Neuronal stem cell (in vitro differentiated cells): ENCODE data around the gene HSPA4L.

Source experiments
- DNase-seq: peaks from one replicate; pipeline ENCODE4 v3.0.0-alpha.2; 2013; ENCODE audit warnings: low spot score
- H2AFZ ChIP-seq: one replicate; pipeline ENCODE4 v1.6.1; 2013; ENCODE audit warnings: mild to moderate bottlenecking, low read length, inconsistent platforms
- H2AK5ac ChIP-seq: 2 replicates; pipeline ENCODE4 v1.6.1; 2013; ENCODE audit warnings: low read depth, mild to moderate bottlenecking, inconsistent platforms, low read length, moderate library complexity, mixed read lengths
- H2BK120ac ChIP-seq: 2 replicates; pipeline ENCODE4 v1.6.1; 2013; ENCODE audit warnings: low read depth, mild to moderate bottlenecking, inconsistent platforms, low read length, moderate library complexity, mixed read lengths
- H2BK12ac ChIP-seq: one replicate; pipeline ENCODE4 v1.6.1; 2013; ENCODE audit warnings: low read length, inconsistent platforms
- H2BK15ac ChIP-seq: 2 replicates; pipeline ENCODE4 v1.6.1; 2013; ENCODE audit warnings: mild to moderate bottlenecking, low read length, inconsistent platforms, mixed read lengths
- H2BK5ac ChIP-seq: one replicate; pipeline ENCODE4 v1.6.1; 2013; ENCODE audit warnings: inconsistent platforms, mild to moderate bottlenecking, low read length, moderate library complexity
- H3K14ac ChIP-seq: one replicate; pipeline ENCODE4 v1.6.1; 2013; ENCODE audit warnings: low read length, inconsistent platforms
- H3K18ac ChIP-seq: 2 replicates; pipeline ENCODE4 v1.6.1; 2013; ENCODE audit warnings: low read length, inconsistent platforms
- H3K23ac ChIP-seq: 2 replicates; pipeline ENCODE4 v1.6.1; 2013; ENCODE audit warnings: low read depth, mild to moderate bottlenecking, mixed read lengths, low read length, inconsistent platforms; ENCODE audit not compliant: poor library complexity
- H3K27ac ChIP-seq: replicated peaks from 3 replicates; pipeline ENCODE4 v1.5.1; 2013; ENCODE audit warnings: low read length, inconsistent platforms
- H3K27me3 ChIP-seq, 3 experiments: 2 replicates each; pipeline ENCODE4 v1.6.1; 2013; ENCODE audit warnings: low read length in 3 of 3, mild to moderate bottlenecking in 2 of 3, inconsistent platforms in 1 of 3, low read depth in 1 of 3, mixed read lengths in 1 of 3, moderate library complexity in 1 of 3; ENCODE audit not compliant: control insufficient read depth in 3 of 3, insufficient read depth in 3 of 3
- H3K36me3 ChIP-seq, 2 donors: replicated peaks in 1 of 2; 2 replicates each; pipeline ENCODE4 v1.6.1; 2013; ENCODE audit warnings: low read length in 2 of 2; ENCODE audit not compliant: control insufficient read depth in 2 of 2, insufficient read depth in 2 of 2
- H3K4ac ChIP-seq: 2 replicates; pipeline ENCODE4 v1.6.1; 2013; ENCODE audit warnings: inconsistent platforms, mild to moderate bottlenecking, low read length, moderate library complexity
- H3K4me1 ChIP-seq, 2 donors: 1 replicate in 1 of 2; 2 replicates in 1 of 2; pipeline ENCODE4 v1.6.1; 2013; ENCODE audit warnings: low read length in 2 of 2, low read depth in 1 of 2; ENCODE audit not compliant: control insufficient read depth in 2 of 2, insufficient read depth in 1 of 2
- H3K4me2 ChIP-seq: one replicate; pipeline ENCODE4 v1.6.1; 2013; ENCODE audit warnings: mild to moderate bottlenecking, low read length, inconsistent platforms; ENCODE audit not compliant: insufficient read depth, poor library complexity, severe bottlenecking
- H3K4me3 ChIP-seq, 2 donors: 2 replicates each; pipeline ENCODE4 v1.5.1; 2013; ENCODE audit warnings: low read length in 2 of 2, mild to moderate bottlenecking in 2 of 2, inconsistent platforms in 1 of 2, moderate library complexity in 1 of 2
- H3K79me1 ChIP-seq: one replicate; pipeline ENCODE4 v1.6.1; 2013; ENCODE audit warnings: low read depth, mild to moderate bottlenecking, inconsistent platforms, low read length, moderate library complexity
- H3K9ac ChIP-seq: one replicate; pipeline ENCODE4 v1.6.1; 2013; ENCODE audit warnings: mild to moderate bottlenecking, low read depth, low read length, inconsistent platforms; ENCODE audit not compliant: poor library complexity
- H3K9me3 ChIP-seq, 2 donors: replicated peaks in 1 of 2; 2 replicates each; pipeline versions ENCODE3 to v1.6.1; 2013; ENCODE audit warnings: low read length in 2 of 2, mild to moderate bottlenecking in 2 of 2, inconsistent platforms in 1 of 2, low read depth in 1 of 2, mixed read lengths in 1 of 2, moderate library complexity in 1 of 2; ENCODE audit not compliant: control insufficient read depth in 2 of 2, insufficient read depth in 1 of 2
- H4K8ac ChIP-seq: one replicate; pipeline ENCODE4 v1.6.1; 2013; ENCODE audit warnings: low read depth, mild to moderate bottlenecking, inconsistent platforms, low read length, moderate library complexity
- H4K91ac ChIP-seq: one replicate; pipeline ENCODE4 v1.6.1; 2013; ENCODE audit warnings: low read length, low read depth, mild to moderate bottlenecking, inconsistent platforms; ENCODE audit not compliant: poor library complexity
- WGBS, 2 donors: extraction: QIAGEN DNeasy Blood & Tissue Kit; methylation state at CpG; one replicate each; pipeline ENCODE4 v1.1.7; 2013; ENCODE audit warnings: missing lambda C conversion rate in 2 of 2, mixed read lengths in 1 of 2; ENCODE audit not compliant: insufficient read length in 2 of 2, insufficient replicate concordance in 1 of 2; ENCODE audit errors: extremely low coverage in 2 of 2; 5-methylcytosine and 5-hydroxymethylcytosine counted together

The HSPA4L gene

GRCh38 chr4:127828121-127828520 lies 46.0 kb downstream of the HSPA4L start:
- Histone ChIP-seq H2BK15ac (no peak overlapping the region), H3K4me3 (no peak overlapping the region), H4K8ac (no peak overlapping the region), H3K23ac (no peak overlapping the region), H3K14ac (no peak overlapping the region), H2BK120ac (no peak overlapping the region), H3K36me3 (peaks cover 0 to 75% of the 10 kb centered on the region in 2 donors), H3K4me2 (no peak overlapping the region), H3K4me1 (no peaks in the 10 kb centered on the region), H3K9ac (no peak overlapping the region), H2BK5ac (no peak overlapping the region), H3K79me1 (no peaks in the 10 kb centered on the region), H3K9me3 (no peaks in the 10 kb centered on the region), H2BK12ac (no peak overlapping the region), H2AFZ (no peak overlapping the region), H2AK5ac (no peak overlapping the region), H3K27me3 (no peaks in the 10 kb centered on the region), H3K18ac (no peak overlapping the region), H4K91ac (no peak overlapping the region), H3K4ac (no peak overlapping the region), H3K27ac (no peak overlapping the region)
- no peak for DNase-seq
- WGBS, 2 donors: no CpG with 5 or more reads among the region's 2 CpGs

DNA sequence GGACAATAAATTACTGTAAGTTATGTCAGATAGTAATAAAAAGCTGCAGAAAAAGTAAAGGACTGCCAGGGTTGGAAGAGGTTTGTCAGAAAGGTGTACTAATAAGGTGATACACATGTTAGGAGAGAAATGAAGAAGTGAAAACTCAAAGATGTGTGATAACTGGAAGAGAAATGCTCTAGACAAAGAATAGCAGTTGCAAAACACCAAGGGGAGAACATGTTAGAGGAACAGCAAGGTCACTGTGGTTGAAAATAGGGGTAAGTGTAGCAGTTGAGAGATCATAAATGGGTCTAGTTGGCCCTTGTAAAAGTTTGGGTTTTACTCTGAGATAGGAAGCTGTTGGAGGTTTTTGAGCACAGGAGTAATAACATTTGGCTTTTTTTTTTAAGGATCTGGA lies 46.9 kb downstream of the HSPA4L start:
- Histone ChIP-seq H3K9me3 (no peaks in the 10 kb centered on the region), H3K79me1 (no peaks in the 10 kb centered on the region), H4K91ac (no peak overlapping the region), H3K4me1 (no peaks in the 10 kb centered on the region), H3K4me2 (no peak overlapping the region), H2AK5ac (no peak overlapping the region), H2AFZ (no peak overlapping the region), H3K23ac (no peak overlapping the region), H2BK12ac (no peak overlapping the region), H3K4me3 (no peak overlapping the region), H3K14ac (no peak overlapping the region), H3K27ac (no peak overlapping the region), H3K4ac (no peak overlapping the region), H2BK5ac (no peak overlapping the region), H3K9ac (no peak overlapping the region), H2BK15ac (no peak overlapping the region), H3K18ac (no peak overlapping the region), H3K36me3 (peaks cover 0 to 75% of the 10 kb centered on the region in 2 donors), H3K27me3 (no peaks in the 10 kb centered on the region), H4K8ac (no peak overlapping the region), H2BK120ac (no peak overlapping the region)
- DNase-seq: no peak

DNA sequence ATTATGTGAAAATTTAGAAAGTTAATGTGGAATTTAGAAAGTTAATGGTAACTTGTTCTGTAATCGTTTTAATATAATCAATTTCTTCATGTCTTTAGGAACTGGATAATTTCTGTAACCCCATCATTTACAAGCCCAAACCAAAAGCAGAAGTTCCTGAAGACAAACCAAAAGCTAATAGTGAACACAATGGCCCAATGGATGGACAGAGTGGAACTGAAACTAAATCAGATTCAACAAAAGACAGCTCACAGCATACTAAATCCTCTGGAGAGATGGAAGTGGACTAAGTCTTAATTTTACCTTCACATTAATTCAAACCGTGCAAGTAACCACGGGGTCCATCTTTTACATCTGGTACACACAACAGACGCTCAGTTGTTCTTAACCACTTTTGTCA lies 50.5 kb downstream of the HSPA4L start:
- Histone ChIP-seq H3K4me1 (no peaks in the 10 kb centered on the region), H3K23ac (no peak overlapping the region), H3K36me3 (peaks cover 0 to 67% of the 10 kb centered on the region in 2 donors), H2AK5ac (no peak overlapping the region), H3K79me1 (no peaks in the 10 kb centered on the region), H3K27me3 (no peaks in the 10 kb centered on the region), H2AFZ (no peak overlapping the region), H3K14ac (no peak overlapping the region), H2BK15ac (no peak overlapping the region), H3K4ac (no peak overlapping the region), H4K91ac (no peak overlapping the region), H3K9me3 (no peaks in the 10 kb centered on the region), H4K8ac (no peak overlapping the region), H3K4me2 (no peak overlapping the region), H3K27ac (no peak overlapping the region), H3K18ac (no peak overlapping the region), H3K4me3 (no peak overlapping the region), H2BK5ac (no peak overlapping the region), H2BK120ac (no peak overlapping the region), H2BK12ac (no peak overlapping the region), H3K9ac (no peak overlapping the region)
- 100% methylated on average over 1 of the region's 4 CpGs; no CpG with 5 or more reads in 1 of the 2 donors for WGBS, 2 donors
- no peak for DNase-seq

- H2AFZ ChIP-seq: no peak overlapping the region
- no peak overlapping the region for H3K9ac ChIP-seq
- H3K4me3 ChIP-seq: no peak overlapping the region
- H3K27me3 ChIP-seq: no peaks in the 10 kb centered on the region
- peaks cover 2% of the 10 kb centered on the region for H3K79me1 ChIP-seq
- peaks cover 0 to 31% of the 10 kb centered on the region in 2 donors for H3K9me3 ChIP-seq
- WGBS, 2 donors: no CpG with 5 or more reads among the region's 12 CpGs
- no peak overlapping the region for H2BK5ac ChIP-seq
- H3K36me3 ChIP-seq: peaks cover 0 to 19% of the 10 kb centered on the region in 2 donors
- H2BK12ac ChIP-seq: no peak overlapping the region
- no peak overlapping the region for H2BK15ac ChIP-seq
- DNase-seq: no peak
- H3K23ac ChIP-seq: no peak overlapping the region
- H3K14ac ChIP-seq: no peak overlapping the region
- H3K4ac ChIP-seq: no peak overlapping the region
- no peak overlapping the region for H2BK120ac ChIP-seq
- no peak overlapping the region for H3K27ac ChIP-seq
- no peak overlapping the region for H3K4me2 ChIP-seq
- no peak overlapping the region for H3K18ac ChIP-seq
- no peak overlapping the region for H4K91ac ChIP-seq
- H4K8ac ChIP-seq: no peak overlapping the region
- no peaks in the 10 kb centered on the region for H3K4me1 ChIP-seq
- no peak overlapping the region for H2AK5ac ChIP-seq
Observed at GRCh38 chr4:127843704-127844600, 61.8 kb downstream of the HSPA4L start.
